Hematopoietic multipotent progenitor cell (in vitro differentiated cells): ENCODE measurements around the gene AVEN. TPM values are rescaled to one million over a fixed set of nuclear protein-coding genes. Genes with fewer than 3 reads are reported as not detected.
"Not testable (repeated sequence)": the region's sequence is repeated elsewhere in the genome, so short reads cannot be mapped to it uniquely, and the experiment has no call there.

ENCODE experiments used
- DNase-seq, 3 donors: peaks; one replicate each; pipeline ENCODE4 v3.0.0-alpha.2; 2011 to 2015; ENCODE audit warnings: low read depth in 2 of 3, low spot score in 2 of 3
- total RNA-seq: library from RNA; depleted of rRNA; stranded (reverse); fragments of >200 nt; gene quantifications from one replicate; pipeline ENCODE4 v1.2.3, GENCODE V29; 2012

The AVEN gene
- total RNA-seq, 1 donor: 5.9 TPM

DNA sequence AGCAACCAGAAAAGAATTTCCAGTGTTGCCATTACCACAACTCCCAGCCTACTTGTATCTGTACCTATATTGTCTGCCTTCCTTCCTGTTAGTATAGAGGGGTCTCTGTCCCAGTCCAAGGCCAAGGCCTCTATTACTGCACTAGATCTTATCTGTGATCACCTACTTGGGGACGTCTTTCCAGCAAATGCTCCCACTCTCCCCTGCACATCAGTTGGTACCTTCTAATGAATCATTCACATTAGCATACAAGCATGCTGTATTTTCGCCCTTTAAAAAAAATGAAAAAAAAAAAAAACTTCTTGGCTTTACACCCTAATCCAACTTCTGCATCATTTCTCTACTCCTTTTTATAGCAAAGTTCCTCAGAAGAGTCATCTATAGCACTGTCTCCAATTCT, 4.8 kb upstream of the AVEN start:
- no peak for DNase-seq

GRCh38 chr15:34043391-34043790, 4.4 kb upstream of the AVEN start:
- DNase-seq: no peak

DNA sequence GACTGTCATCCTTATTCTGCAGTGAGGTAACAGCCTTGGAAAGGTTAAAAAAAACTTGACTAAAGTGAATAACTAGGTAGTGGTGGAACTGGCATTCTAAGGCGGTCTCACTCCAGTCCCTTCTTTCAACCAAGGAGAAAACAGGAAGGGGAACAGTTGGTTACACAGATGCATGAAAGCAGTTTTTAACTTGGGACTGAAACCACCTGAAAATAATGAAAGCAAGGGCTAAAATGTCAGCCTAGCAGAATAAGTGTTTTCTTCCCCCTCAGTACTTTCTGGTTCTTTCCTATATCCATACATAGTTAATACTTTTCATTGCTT, 748 bp upstream of the AVEN start:
- DNase-seq: peak in 2 of 3 donors; percentile 23 to 50

DNA sequence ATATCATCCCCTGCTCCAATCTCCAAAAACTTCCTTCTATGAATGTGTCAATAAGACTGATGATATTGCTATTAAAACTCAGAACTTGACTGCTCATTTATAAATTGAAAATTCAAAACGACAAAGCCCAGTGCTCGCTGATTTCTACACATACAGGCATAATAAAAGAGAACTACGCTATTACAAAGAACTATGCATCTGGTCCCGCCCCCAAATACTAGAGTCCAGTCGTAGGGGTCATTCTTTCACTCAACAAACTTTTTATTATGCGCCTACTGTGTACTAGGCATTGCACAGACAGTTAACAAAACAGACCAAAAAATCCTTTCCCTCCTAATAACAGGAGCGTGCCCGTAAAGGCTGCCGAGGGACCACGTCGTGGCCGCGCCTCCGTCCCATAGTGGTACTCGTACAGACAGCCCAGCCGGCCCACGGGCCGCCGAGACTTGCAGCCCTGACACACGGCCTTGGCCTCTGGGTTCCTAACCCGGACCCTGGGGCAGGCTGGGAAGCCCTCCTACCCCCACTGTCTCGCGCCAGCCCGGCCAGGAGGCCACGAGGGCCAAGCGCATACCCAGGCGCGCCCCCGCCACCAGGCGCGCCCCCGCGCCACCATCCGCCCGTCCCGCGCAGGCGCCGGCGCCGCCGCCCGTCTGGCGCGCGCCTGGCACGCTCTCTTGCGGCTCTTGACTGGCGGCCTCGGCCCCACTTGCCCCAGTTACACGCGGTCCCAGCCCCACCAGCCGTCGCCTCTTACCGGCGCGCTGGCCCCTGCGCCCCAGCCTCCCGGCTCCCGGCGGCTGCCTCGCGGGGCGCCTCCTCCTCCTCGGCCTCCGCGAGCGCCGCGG, 757 bp downstream of the AVEN start:
- DNase-seq: peak; percentile 49 to 84 (median 81)

DNA sequence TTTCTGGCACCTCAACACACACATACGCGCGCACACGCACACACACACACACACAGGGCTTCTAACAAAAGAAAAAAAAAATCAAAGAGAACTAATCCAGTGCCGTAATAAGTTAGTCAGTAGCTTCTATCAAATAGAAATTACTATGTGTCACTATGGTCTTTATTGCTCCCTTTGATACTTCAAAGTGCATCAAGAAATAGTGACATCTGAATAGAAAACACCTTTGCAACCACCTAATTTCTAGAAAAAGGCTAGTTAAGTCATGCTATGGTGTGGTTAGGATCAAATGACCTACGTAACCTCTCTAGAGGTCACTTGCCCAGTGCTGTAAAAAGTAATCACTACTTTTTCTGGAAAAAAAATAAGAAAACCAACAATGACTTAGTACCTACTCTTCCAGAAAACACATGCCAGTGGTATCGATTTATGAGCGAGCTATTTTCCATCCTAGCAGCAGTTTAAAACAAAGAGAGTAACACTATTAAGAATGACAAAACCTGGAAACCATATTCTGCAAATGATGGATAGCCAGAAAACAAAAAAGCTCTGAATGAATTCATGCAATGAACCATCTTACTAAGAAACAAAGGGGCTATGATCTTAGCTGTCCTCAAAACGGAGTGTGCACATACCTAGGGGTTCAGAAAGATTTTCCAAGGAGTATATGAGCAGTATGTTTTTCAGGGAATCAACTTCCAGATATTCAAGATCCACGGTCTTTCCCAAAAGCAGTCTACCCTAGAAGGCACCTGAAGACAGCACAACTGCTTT, 6.8 kb downstream of the AVEN start:
- DNase-seq: no peak

DNA sequence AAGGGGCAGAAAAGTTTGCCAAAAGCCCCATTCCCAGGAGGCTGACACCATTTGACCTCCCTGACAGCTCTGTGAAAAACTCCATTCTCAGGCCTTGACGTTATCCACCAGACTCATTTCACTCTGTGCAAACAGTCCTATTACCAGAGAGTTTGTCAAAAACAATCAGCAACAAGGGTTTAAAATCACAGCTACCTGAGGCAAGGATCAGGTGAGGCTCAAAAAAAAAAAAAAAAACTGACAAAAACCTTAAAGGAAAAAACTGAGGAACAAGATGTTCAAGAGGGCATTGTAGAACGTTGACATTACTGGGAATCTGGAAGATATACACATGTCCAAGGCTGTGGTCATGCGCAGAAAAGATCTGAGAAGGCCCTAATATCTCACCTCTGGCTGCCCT, 11.4 kb downstream of the AVEN start:
- DNase-seq: no peak

DNA sequence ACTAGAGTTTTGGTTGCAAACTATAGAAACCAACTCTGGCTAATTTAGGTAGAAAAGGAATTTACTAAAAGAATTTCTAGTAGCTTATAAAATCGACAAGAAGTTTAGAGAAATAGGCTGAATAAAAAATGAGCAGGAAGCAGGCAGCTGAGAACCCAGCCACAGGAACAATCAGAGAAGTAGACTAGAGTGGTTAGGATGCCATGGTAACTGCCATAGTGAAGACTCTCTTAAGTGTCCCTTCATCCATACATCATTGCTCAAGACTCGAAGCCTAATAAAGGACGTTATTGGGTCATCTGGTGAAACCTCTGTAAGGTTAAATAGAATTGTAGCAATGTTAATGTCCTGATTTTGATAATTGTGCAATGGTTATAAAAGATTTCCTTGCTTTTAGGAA, 13.8 kb downstream of the AVEN start:
- DNase-seq: peak in 1 of 3 donors; percentile 42

- DNase-seq: no peak
These were observed 15.1 kb downstream of the AVEN start for GRCh38 chr15:34023907-34024306.

DNA sequence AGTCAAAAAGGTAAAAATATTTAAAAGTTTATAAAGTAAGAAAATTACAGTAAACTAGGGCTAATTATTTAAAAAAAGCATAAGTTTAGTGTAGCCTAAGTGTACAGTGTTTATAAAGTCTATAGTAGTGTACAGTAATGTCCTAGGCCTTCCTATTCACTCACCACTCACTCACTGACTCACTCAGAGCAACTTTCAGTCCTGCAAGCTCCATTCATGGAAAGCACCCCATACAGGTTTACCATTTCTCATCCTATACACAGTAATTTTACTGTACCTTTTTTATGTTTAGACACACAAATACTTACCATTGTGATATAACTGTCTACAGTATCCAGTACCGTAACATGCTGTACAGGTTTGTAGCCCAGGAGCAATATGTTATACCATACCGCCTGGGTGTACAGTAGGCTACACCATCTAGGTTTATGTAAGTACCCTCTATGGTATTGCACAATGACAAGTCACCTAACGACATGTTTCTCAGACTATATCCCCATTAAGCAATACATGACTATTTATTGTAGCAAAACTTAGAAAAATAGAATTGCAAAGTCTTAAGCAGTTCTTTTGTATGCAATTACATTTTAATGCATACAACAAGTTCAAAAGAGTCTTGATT, 19.5 kb downstream of the AVEN start:
- DNase-seq: no peak

DNA sequence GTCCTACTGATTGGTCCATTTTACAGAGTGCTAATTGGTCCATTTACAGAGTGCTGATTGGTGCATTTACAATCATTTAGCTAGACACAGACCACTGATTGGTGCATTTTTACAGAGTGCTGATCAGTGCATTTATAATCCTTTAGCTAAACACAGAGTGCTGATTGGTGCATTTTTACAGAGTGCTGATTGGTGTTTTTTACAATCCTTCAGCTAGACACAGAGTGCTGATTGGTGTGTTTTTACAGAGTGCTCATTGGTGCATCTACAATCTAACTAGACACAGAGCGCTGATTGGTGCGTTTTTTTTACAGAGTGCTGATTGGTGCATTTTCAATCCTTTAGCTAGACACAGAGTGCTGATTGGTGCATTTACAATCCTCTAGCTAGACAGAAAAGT, 20.3 kb downstream of the AVEN start:
- DNase-seq: not testable (repeated sequence)

DNA sequence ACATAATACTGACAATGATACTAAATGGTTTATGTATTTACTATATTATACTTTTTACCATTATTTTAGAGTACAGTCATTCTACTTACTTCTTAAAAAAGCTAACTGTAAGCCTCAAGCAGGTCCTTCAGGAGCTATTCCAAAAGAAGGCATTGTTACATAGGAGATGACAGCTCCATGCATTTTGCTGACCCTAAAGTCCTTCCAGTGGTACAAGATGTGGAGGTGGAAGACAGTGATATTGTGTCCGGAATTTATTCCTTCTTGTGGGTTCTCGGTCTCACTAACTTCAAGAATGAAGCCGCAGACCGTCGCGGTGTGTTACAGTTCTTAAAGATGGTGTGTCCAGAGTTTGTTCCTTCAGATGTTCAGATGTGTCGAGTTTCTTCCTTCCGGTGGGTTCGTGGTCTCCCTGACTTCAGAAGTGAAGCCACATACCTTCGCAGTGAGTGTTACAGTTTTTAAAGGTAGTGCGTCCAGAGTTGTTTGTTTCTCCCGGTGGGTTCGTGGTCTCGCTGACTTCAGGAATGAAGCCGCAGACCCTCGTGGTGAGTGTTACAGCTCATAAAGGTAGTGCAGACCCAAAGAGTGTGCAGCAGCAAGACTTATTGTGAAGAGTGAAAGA, 20.9 kb downstream of the AVEN start:
- no peak for DNase-seq

DNA sequence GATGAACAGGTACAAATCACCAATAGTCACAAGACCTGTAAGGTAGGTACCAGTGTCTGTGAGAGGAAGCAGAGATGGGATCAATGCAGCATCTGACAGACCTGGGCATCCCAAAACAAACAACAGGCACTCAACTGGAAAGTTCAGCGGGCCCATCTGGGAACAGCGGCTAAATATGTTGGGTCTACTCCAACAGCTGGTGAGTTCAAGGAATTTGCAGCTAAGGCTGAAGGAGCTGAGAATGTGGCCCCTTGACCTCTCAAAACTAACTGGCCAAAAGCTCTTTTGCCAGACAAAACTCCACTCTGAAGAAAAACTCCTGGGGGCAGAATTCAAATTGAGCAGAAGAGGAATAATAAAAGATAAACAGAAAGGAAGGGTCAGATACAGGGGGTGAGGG, 24.4 kb downstream of the AVEN start:
- no peak for DNase-seq

DNA sequence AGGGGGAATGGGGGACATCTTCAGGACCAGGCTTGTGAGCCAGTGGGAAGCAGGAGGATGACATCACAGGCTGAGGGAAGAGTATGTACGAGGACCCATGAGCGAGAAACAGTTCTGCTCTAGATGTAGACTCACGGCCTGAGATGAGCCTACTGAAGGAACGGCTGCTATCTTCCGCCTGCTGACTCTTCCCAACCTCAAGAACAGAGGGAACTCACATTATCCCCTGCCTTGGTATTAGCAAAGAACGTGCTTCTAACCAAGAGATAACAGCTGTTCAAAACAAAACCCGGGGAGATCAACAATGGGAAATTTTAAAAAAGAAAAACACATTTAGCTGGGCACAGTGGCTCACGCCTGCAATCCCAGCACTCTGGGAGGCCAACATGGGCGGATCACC, 25.3 kb downstream of the AVEN start:
- DNase-seq: no peak

DNA sequence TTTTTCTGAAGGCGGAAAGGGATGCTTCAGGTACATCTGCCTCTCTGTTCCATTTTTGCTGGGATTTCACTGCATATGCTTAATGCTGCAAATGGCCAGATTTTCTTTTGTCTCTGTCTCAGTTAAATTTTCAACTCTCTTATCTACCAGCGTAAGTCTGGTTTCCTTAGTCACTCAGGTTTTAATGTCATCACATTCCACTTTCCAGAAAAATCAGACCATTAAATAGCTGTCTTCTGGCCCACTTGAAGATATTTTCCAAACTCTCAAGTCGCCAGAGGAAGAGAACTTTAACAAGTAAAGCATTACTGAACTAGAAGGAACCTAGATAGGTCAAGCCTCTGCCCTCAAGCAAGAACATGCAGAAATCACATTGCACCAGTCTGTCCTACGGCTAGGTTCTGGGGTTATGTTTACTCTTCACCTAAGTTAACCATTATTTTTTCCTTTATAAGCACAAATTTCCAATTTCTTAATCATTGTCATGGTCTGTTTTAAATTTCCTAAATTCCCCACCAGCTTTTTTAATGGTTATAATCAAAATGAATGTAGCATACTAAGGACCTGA, 26.5 kb downstream of the AVEN start:
- no peak for DNase-seq

- no peak for DNase-seq
These were observed 27.5 kb downstream of the AVEN start for GRCh38 chr15:34011481-34011880.

GRCh38 chr15:34010921-34011320, 28.1 kb downstream of the AVEN start:
- no peak for DNase-seq

- DNase-seq: no peak
These were observed 29.3 kb downstream of the AVEN start for GRCh38 chr15:34009656-34010055.

- DNase-seq: no peak
These were observed 32.6 kb downstream of the AVEN start for GRCh38 chr15:34006381-34006780.

- DNase-seq: no peak
These were observed 37.5 kb downstream of the AVEN start for GRCh38 chr15:34001536-34001935.

DNA sequence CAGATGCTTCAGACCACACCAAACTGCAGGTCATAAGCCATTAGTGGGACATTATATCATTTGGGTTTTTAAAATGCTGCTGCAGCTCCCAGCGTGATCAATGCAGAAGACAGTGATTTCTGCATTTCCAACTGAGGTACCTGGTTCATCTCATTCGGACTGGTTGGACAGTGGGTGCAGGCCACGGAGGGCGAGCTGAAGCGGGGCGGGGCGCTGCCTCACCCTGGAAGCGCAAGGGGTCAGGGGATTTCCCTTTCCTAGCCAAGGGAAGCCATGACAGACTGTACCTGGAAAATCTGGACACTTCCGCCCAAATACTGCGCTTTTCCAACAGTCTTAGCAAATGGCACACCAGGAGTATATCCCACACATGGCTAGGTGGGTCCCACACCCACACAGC, 43.3 kb downstream of the AVEN start:
- not testable (repeated sequence) for DNase-seq
